HG03558 (cell line): ENCODE results near the gene KIF20A.
"Not testable (repeated sequence)": the region's sequence is repeated elsewhere in the genome, so short reads cannot be mapped to it uniquely, and the experiment has no call there.

ENCODE experiments used
- ATAC-seq: cut with Tn5 transposase; IDR thresholded peaks from one replicate; pipeline ENCODE4 v1.9.1; 2021; ENCODE audit warnings: moderate number of reproducible peaks; ENCODE audit not compliant: unreplicated experiment; ENCODE audit errors: extremely low read depth

The KIF20A gene

DNA sequence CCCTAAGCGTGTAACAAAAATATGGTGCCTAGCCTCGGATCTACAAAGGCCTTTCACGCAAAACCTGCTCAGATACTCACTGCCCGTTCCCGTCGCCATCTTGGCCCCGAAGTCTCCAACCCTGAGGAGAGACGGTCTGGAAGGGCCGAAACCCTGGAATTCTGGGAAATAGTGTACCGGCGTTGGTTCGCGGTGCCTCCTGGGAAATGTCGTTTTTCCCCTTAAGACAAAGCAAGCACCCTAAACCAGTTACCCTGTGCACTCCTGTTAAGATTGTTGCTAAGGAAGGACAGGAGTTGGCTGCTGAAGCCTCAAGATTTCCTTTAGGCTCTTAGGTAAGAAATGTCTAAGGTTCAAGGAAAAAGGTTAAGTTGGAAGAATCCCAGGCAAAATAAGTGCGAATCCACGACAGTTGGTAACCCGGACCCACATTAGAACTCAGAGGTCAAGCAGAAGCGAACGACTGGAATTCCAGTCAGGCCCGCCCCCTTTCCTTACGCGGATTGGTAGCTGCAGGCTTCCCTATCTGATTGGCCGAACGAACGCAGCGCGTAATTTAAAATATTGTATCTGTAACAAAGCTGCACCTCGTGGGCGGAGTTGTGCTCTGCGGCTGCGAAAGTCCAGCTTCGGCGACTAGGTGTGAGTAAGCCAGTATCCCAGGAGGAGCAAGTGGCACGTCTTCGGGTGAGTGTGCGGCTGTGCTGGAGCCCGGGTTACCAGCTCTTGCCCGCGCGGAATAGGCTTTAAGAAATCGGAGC lies at the start of gene KIF20A, which contains the start of gene BRD8:
TSS of gene KIF20A (plus strand) at position 597 of the 761 bp plus-strand sequence. CDS start 569 bp downstream, outside the sequence.
TSS of gene BRD8 (minus strand) at position 115 of the 761 bp plus-strand sequence. CDS start at position 99, 16 bp downstream.
- ATAC-seq, result peak; percentile 68

DNA sequence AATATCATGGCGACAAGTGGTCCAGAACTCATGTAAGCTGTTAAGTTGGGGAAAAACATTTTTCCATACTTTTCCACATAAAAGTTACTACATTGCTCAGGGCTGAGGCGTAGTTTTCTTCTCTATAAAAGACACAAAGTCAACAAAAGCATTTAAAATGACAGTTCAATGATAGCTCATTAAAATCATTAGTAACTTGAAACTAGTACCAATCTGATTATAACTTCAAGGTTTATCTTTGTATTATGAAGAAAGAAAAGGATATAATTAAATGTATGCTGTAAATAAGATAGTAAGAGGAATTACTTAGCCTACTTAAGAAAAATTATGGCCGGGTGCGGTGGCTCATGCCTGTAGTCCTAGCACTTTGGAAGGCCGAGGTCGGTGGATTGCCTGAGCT lies 49.6 kb upstream of the KIF20A start:
- ATAC-seq, result no peak

DNA sequence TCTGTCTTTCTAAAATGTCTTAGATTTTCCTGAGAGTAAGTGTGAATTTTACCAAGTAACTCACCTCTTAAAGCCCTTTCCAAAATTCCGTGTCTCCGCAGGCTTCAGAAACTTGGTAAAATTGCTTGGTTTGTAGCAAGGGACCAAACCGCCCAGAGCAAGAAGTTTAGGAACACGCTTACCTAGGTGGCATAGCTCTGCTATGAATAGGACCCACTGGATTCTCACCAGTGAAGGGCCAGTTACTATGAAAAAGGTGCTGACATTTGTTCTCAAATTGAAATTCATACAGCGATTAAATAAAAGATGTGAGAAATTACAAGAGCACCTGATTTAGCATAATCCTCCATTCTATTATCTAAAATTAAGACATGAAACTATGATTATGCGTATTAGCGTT lies 46.4 kb upstream of the KIF20A start:
- ATAC-seq, result no peak

DNA sequence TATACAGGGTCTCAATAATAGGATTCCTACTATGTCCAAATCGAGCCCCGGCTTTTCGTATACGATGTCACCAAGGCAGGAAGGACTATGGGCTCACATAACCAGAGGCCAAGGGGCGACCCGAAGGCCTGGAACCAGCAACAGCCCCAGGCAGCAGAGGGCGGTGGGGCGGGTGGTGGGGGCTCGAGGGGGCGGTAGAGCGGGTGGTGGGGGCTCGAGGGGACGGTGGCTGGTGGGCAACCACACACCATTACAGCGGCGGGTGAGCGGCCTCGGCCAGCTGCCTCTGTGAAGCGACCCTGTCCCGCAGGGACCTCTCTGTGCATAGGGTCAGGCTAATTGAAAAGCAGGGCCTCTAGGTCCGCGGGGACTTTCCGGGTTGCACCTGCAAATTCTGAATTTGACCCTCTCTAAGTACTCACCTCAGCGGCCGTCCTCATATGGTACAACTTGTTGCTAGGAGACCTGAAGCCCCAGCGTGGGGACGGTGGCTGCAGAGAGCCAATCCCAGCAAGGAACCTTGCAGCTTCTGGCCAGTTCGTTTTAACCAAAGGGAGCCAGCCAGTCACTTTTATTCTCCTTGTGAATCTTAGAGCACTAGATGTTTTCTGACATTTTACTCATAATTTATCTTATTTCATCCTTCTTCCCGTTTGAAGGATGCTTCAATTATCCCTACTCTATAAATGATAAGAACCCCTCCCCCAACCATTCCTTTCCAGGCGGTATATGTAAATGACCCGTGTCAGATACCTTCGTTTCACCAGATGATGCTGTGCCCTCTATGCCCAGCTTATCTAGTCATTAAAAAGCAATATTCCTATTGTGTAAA lies 39.7 kb upstream of the KIF20A start, which contains the start of gene NME5:
TSS of gene NME5 (minus strand) at position 480 of the 832 bp plus-strand sequence. CDS start 648 bp downstream, outside the sequence.
- ATAC-seq, result no peak

DNA sequence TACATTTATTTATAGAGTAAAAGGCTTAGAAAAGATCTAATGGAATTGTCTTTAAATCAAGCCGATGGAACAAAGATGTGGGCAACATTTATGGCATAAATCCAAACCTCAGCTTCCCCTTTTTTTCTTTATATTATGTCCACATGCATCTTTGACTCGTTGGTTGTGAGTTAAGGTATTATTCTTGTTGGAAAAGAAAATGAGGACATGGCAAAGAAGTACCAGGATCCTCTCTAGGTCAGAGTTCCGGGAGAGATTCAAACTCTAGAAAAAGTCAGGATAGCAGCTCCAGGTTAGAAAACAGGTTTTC lies 39.2 kb upstream of the KIF20A start:
- no peak for ATAC-seq

DNA sequence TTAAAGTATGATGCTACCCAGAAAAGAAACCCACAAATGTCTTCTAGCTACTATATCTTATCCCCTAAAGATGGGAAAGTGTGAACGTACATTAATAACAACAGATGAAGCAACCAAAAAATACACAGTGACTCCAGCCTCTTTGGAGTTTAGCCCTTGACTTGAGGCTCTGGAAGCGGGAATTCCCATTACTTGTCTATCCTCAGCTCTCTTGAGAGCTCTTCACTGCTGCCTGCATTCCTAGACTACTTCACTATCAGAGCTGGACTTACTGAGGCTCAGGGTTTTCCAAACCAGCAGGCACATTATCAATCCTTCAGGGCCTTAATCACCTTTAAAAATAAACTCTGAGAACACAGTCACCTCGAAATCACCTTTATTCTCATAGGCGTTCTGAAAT lies 38.6 kb upstream of the KIF20A start:
- ATAC-seq, result no peak

DNA sequence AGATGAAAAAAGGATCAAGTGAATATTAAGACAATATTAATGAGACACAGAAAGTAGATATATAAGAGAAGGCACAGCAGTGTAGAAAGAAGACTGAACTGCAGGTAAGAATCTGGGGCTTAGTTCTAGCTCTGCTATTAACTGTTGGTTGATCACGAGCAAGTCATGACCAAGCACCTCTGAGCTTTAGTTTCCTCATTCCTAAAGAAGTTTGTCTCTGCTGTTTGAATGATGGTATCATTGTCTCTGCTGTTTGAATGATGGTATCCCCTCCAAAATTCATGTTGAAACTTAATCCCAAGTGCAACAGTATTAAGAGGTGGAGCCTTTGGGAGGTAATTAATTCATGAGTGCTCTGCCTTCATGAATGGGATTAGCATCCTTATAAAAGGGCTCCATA lies 37.2 kb upstream of the KIF20A start:
- ATAC-seq, result no peak

DNA sequence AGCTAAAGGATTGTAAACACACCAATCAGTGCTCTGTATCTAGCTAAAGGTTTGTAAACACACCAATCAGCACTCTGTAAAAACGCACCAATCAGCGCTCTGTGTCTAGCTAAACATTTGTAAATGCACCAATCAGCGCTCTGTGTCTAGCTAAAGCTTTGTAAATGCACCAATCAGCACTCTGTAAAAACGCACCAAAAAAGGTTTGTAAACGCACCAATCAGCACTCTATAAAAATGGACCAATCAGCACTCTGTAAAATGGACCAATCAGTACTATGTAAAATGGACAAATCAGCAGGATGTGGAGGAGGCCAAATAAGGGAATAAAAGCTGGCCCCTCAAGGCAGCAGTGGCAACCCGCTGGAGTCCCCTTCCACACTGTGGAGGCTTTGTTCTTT lies 35.3 kb upstream of the KIF20A start:
- not testable (repeated sequence) for ATAC-seq

DNA sequence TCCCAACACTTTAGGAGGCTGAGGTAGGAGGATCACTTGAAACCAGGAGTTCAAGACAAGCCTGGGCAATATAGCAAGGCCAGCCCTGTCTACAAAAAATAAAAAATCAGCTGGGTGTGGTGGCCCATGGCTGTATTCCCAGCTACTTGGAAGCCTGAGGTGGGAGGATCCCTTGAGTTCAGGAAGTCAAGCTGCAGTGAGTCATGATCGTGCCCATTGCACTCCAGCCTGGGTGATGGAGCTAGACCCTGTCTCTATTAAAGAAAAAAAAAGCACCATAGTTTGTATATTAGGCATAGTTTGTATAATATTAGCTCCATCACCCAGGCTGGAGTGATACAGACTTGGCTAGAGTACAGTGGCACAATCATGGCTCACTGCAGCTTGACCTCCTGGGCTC lies 30.1 kb upstream of the KIF20A start:
- ATAC-seq, result no peak

DNA sequence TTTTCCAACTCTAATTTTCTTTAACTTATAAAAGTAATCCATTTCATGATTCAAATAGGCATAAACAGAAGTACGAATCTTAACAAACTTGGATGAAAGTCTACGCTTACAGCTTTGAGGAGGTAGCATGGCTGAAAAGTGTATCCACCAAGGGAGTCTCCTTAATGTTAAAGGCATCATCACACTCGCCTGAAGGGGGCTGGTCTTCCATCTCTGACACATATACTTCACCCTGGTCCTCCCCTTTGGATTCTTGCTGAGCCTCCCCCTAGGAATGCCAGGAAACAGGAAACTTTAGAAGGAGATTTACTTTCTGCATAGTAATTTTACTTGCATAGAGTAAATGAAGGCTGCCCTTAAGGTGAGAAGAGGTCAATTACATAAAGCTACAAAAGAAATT lies 29.4 kb upstream of the KIF20A start:
- ATAC-seq, result no peak

DNA sequence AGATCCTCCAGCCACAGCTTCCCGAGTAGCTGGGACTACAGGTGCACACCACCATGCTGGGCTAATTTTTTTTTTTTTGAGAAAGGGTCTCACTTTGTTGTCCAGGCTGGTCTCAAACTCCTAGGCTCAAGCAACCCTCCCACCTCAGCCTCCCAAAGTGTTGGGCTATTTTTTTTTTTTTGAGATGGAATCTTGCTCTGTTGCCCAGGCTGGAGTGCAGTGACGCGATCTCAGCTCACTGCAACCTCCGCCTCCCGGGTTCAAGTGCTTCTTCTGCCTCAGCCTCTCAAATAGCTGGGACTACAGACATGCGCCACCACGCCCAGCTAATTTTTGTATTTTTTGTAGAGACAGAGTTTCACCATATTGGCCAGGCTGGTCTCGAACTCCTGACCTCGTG lies 22.9 kb upstream of the KIF20A start:
- not testable (repeated sequence) for ATAC-seq

DNA sequence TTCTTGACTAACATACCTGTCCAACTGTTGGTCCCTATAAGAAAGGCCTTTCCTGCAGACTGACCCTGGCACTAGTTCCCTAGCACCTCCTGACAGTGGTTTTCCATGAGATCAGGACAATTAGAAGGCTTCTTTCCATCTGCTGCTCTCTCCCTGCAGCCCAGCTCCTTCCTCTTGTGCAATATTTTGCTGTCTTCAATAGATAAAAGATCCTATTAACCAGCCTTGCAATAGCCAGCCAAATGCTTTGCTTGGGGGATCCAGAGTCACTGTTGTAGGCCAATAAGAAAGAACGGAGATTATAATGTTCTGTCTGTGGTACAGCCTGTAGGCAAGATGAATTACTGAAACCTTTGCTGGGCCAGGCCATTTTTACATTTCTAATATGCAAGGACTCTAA lies 21.3 kb upstream of the KIF20A start:
- ATAC-seq, result no peak

DNA sequence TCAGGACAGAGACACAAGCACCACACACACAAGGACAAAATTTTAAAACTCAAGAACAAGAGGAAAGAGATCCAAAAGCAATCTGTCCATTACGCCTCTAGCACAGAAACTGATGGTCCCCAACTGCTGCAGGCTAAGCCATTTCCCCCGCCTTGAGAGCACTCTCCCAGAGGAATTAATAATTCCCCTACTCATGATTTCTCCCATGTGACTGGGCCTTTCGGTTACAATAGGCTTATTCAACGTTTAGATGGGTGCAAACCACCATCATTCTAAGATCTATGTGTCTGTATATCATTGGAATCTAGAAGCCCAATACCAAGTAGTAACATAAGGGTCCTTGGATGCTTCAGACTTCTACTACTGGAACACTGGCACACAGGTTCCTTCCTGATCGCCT lies 19.2 kb upstream of the KIF20A start:
- no peak for ATAC-seq

DNA sequence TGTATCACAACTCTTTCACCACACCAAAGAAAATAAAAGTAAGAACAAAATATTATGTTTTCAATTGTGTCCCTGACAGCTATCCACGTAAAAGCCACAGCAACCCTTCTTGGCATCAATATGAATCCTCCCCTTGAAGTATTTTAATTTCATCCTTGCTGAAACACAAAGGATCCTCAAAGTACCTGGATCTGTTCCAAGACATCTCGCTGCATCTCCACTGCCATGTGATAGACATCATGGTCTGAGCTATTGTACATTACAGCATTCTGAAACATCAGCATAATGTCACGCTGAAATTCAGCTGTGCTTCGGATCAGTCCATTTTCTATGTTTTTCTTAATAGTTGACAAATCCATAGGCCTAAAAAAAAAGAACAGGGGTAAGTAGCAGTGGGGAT lies 18.2 kb upstream of the KIF20A start:
- no peak for ATAC-seq

DNA sequence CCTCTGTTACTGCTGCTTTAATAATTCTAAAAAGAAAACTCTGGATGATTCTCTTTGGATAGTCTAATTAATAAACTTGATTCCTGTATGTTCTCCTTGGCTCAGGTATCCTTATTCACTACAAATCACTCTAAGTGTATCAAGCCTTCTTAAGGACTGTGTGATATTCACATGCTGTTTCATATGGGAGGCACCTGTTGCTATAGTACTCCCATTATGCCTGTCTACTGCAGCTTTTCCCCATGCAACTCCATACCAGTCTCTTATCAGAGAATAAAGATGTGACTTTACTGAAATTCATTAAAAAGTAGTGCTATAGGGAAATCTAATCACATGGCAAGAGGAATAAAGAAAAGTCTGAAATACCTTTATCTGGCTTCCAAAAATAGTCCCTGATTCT lies 15.2 kb upstream of the KIF20A start:
- ATAC-seq, result no peak

DNA sequence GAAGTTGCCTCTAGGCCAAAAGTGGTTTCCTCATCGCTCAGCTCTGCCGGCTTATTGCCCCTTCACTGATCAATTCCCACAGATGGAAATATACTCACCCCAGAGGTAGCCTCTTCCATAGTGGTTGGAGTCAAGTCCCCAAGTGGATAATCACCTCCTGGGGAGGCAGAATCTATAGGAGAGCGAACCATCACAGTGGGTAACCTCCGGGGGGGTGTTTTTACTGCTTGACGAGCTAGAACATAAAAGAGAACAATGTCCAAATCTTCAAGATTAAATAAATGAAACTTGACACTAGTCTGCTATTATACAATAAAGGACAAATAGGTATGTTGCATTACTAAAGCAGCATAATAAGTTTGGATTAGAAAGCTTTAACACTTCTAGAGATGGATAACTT lies 9.8 kb upstream of the KIF20A start:
- no peak for ATAC-seq

DNA sequence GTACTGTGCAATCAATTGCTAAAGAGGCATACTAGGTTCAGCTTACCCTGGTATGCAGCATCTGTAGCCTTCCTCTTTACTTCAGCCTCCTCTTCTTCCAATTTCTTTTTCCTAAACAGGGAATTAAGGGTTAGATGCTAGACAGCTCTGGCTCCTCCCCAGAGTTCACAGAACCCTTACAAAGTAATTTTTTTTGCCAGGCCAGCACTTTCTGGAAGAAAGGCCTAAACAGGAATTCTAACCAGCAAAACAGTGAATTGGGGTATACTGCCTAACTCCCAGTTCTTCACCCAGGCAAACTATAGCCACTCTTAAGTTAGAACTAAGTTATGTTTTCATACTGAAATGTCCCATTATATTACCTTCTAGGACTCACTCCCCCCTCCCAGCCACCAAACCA lies 8.6 kb upstream of the KIF20A start:
- ATAC-seq, result no peak

DNA sequence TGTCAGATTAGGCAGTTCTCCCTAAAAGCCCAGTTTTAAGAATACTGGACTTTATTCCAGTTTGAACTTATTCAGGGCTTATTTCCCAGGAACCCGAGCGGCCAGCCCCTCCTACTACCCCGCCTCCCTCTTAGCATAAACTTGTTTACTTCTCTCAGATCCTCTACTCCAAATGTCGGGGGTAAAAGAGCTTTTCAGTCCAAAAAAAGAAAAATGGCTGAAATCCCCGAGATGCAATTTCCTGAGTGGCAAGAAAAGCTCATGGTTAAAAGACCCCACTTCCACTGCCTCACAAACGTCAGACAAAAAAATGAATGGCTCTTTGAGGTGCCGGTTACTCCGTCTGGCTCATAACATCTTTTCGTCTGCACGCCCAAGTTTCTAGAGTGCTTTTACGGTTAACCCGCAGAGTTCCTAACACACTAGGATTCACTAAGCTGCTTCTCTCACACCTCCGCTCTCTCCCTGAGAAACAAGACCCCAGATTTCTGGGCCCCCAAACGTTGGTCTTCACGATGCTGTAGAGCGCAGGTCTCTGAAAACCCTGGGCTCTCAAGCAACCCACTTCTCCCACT lies 884 bp upstream of the KIF20A start:
- ATAC-seq, result no peak

DNA sequence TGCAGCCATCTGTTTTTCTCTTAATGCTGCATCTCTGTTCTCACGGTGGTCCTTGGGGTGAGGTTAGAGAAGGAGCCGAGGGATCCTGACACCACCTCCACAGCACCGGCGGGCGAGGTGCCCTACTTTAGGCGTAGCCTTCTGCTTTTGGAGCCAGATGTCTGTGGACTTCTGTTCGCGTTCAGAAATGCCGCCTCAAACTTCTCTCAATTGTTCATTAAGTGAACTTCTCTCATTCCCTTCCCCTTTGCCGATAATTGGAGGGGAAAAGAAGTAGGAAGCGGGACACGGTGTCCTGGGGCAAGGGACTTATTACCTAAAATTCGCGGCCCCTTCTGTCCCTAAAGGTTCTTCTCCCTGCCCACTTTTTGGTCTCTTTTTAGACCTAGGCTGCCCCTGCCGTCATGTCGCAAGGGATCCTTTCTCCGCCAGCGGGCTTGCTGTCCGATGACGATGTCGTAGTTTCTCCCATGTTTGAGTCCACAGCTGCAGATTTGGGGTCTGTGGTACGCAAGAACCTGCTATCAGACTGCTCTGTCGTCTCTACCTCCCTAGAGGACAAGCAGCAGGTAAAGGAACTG lies 455 bp downstream of the KIF20A start:
- ATAC-seq, result no peak

DNA sequence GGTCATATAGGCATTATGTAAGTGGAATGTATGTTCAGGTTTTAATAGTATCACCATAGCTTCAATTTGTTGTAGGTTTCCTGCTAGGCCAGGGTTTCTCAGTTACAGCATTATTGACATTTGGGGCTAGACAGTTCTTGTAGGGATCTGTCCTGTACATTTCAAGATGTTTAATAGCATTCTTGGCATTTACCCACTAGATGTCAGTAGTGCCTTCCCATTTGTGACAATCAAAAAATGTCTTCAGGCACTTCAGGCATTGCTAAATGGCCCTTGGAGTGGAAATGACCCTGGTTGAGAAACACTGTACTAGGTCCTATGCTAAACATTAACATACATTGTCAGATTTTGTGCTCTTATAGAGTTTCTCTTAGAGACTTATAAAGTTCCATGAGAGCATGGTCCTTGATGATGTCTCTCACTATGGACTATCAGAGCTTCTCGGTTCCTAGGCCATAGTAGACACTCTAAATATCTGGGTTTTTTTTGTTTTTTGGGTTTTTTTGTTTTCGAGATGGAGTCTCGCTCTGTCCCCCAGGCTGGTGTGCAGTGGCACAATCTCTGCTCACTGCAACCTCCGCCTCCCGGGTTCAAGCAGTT lies 1.4 kb downstream of the KIF20A start:
- no peak for ATAC-seq
